Neural cell (in vitro differentiated cells): Measurements from ENCODE around the gene CBR4. TPM values are rescaled to one million over a fixed set of nuclear protein-coding genes. Genes with fewer than 3 reads are reported as not detected.
"Not testable (repeated sequence)": the region's sequence is repeated elsewhere in the genome, so short reads cannot be mapped to it uniquely, and the experiment has no call there.

ENCODE experiments used
- H2AFZ ChIP-seq: fragments of 200-600, 300-800 bp; sonication (generic), shearing (Covaris generic); 2 replicates; pipeline ENCODE4 v1.6.0; 2014; ENCODE audit warnings: low read depth, mild to moderate bottlenecking, antibody characterized with exemption, low read length, moderate library complexity
- H3F3A ChIP-seq: fragments of 200-600 bp; shearing (Covaris generic); 2 replicates; pipeline ENCODE4 v1.6.1; 2016; ENCODE audit warnings: mild to moderate bottlenecking, moderate library complexity, mixed read lengths, antibody characterized with exemption, low read length; ENCODE audit not compliant: insufficient read depth, poor library complexity, severe bottlenecking
- H3K27ac ChIP-seq: fragments of 200-600, 300-800 bp; sonication (generic), shearing (Covaris generic); 2 replicates; pipeline ENCODE4 v1.5.1; 2014; ENCODE audit warnings: mild to moderate bottlenecking, low read length, moderate library complexity
- H3K27me3 ChIP-seq: fragments of 300-800, 200-600 bp; sonication (generic), shearing (Covaris generic); 2 replicates; pipeline ENCODE4 v1.6.0; 2014; ENCODE audit warnings: mild to moderate bottlenecking, low read depth, low read length, moderate library complexity; ENCODE audit not compliant: insufficient read depth
- H3K36me3 ChIP-seq: fragments of 300-800, 200-600 bp; sonication (generic), shearing (Covaris generic); 2 replicates; pipeline ENCODE4 v1.5.1; 2014; ENCODE audit warnings: mild to moderate bottlenecking, antibody characterized with exemption, low read length, moderate library complexity; ENCODE audit not compliant: insufficient read depth
- H3K4me2 ChIP-seq: fragments of 300-800, 200-600 bp; sonication (generic), shearing (Covaris generic); 2 replicates; pipeline ENCODE4 v1.6.0; 2014; ENCODE audit warnings: mild to moderate bottlenecking, low read length
- H3K4me3 ChIP-seq: fragments of 300-800, 200-600 bp; sonication (generic), shearing (Covaris generic); 2 replicates; pipeline ENCODE4 v1.5.1; 2014; ENCODE audit warnings: mild to moderate bottlenecking, low read length, moderate library complexity
- H3K79me2 ChIP-seq: fragments of 200-600 bp; shearing (Covaris generic); replicated peaks from 2 replicates; pipeline ENCODE4 v1.6.0; 2014; ENCODE audit warnings: mild to moderate bottlenecking, low read length, moderate library complexity; ENCODE audit not compliant: insufficient read depth
- H3K9ac ChIP-seq: fragments of 300-800, 200-600 bp; sonication (generic), shearing (Covaris generic); 2 replicates; pipeline ENCODE4 v1.6.1; 2016; ENCODE audit warnings: mild to moderate bottlenecking, low read length, mixed read lengths
- H3K9me2 ChIP-seq: fragments of 200-600 bp; shearing (Covaris generic); 2 replicates; pipeline ENCODE4 v1.6.1; 2016; ENCODE audit warnings: mild to moderate bottlenecking, low read length, mixed read lengths; ENCODE audit not compliant: insufficient read depth
- H3K9me3 ChIP-seq: fragments of 200-600, 300-800 bp; sonication (generic), shearing (Covaris generic); 2 replicates; pipeline ENCODE4 v1.6.1; 2016; ENCODE audit warnings: mild to moderate bottlenecking, mixed run types, low read length, moderate library complexity, mixed read lengths
- H4K20me1 ChIP-seq: fragments of 200-600 bp; shearing (Covaris generic); 2 replicates; pipeline ENCODE4 v1.6.1; 2016; ENCODE audit warnings: mild to moderate bottlenecking, mixed run types; ENCODE audit not compliant: insufficient read depth
- CTCF ChIP-seq: fragments of 450-650 bp; IDR thresholded peaks from 2 replicates; pipeline ENCODE4 v1.5.1; 2014; ENCODE audit warnings: antibody characterized with exemption, mild to moderate bottlenecking, moderate library complexity; ENCODE audit not compliant: poor library complexity, severe bottlenecking
- EP300 ChIP-seq: fragments of 450-650 bp; conservative IDR thresholded peaks from 2 replicates; pipeline ENCODE4 v1.6.1; 2014; ENCODE audit warnings: antibody characterized with exemption, mild to moderate bottlenecking, moderate library complexity; ENCODE audit not compliant: poor library complexity, severe bottlenecking
- EZH2 ChIP-seq: fragments of 200-600, 300-800 bp; shearing (Covaris generic), sonication (generic); IDR thresholded peaks from 2 replicates; pipeline ENCODE4 v1.6.1; 2014; ENCODE audit warnings: antibody characterized with exemption, low read length, borderline replicate concordance, mild to moderate bottlenecking; ENCODE audit not compliant: insufficient read depth, poor library complexity, severe bottlenecking
- MXI1 ChIP-seq: fragments of 450-650 bp; conservative IDR thresholded peaks from 2 replicates; pipeline ENCODE4 v1.6.1; 2014; ENCODE audit warnings: antibody characterized with exemption, mild to moderate bottlenecking; ENCODE audit not compliant: poor library complexity, severe bottlenecking
- POLR2AphosphoS5 ChIP-seq: IDR thresholded peaks from 2 replicates; pipeline ENCODE4 v1.6.1; 2012
- RAD21 ChIP-seq: fragments of 450-650 bp; conservative IDR thresholded peaks from 2 replicates; pipeline ENCODE4 v1.6.1; 2014; ENCODE audit warnings: antibody characterized with exemption, mild to moderate bottlenecking, moderate library complexity
- REST ChIP-seq: IDR thresholded peaks from 2 replicates; pipeline ENCODE4 v1.6.1; 2012; ENCODE audit warnings: borderline replicate concordance
- SMC3 ChIP-seq: fragments of 450-650 bp; conservative IDR thresholded peaks from 2 replicates; pipeline ENCODE4 v1.6.1; 2014; ENCODE audit warnings: antibody characterized with exemption, mild to moderate bottlenecking, moderate library complexity; ENCODE audit not compliant: poor library complexity
- TAF1 ChIP-seq: IDR thresholded peaks from 2 replicates; pipeline ENCODE4 v1.6.1; 2012; ENCODE audit warnings: low read depth
- polyA plus RNA-seq: library from polyadenylated mRNA; depleted of rRNA; stranded (reverse); fragments of >200 nt; gene quantifications from 2 replicates; pipeline ENCODE4 v1.2.3, GENCODE V29; 2014

Gene CBR4
- polyA plus RNA-seq, 1 donor from 2014 or later, result 32.2 TPM

- Histone ChIP-seq H3F3A (no peaks in the 10 kb centered on the region), H4K20me1 (no peaks in the 10 kb centered on the region), H2AFZ (no peak overlapping the region), H3K36me3 (peaks cover 4% of the 10 kb centered on the region), H3K9me3 (no peaks in the 10 kb centered on the region), H3K27ac (no peak overlapping the region), H3K9ac (no peak overlapping the region), H3K9me2 (no peaks in the 10 kb centered on the region), H3K4me3 (no peak overlapping the region), H3K79me2 (no peaks in the 10 kb centered on the region), H3K4me2 (no peak overlapping the region), H3K27me3 (no peaks in the 10 kb centered on the region)
- no peak for TF ChIP-seq REST
- no peak for TF ChIP-seq CTCF
- TF ChIP-seq TAF1, result no peak
- no peak for TF ChIP-seq SMC3
- no peak for TF ChIP-seq MXI1
- no peak for TF ChIP-seq POLR2AphosphoS5
- no peak for TF ChIP-seq EZH2
- no peak for TF ChIP-seq EP300
- no peak for TF ChIP-seq RAD21
Observed at GRCh38 chr4:168994958-168995357, 15.1 kb downstream of the CBR4 start.

- no peak overlapping the region for H3K4me3 ChIP-seq
- H3K79me2 ChIP-seq, result no peaks in the 10 kb centered on the region
- no peaks in the 10 kb centered on the region for H4K20me1 ChIP-seq
- no peak for TF ChIP-seq EZH2
- TF ChIP-seq EP300, result no peak
- TF ChIP-seq RAD21, result no peak
- no peak for TF ChIP-seq TAF1
- TF ChIP-seq MXI1, result no peak
- no peak for TF ChIP-seq REST
- TF ChIP-seq CTCF, result no peak
- TF ChIP-seq SMC3, result no peak
- no peak for TF ChIP-seq POLR2AphosphoS5
- no peaks in the 10 kb centered on the region for H3K9me2 ChIP-seq
- H3K36me3 ChIP-seq, result peaks cover 10% of the 10 kb centered on the region
- no peak overlapping the region for H3K4me2 ChIP-seq
- no peaks in the 10 kb centered on the region for H3K27me3 ChIP-seq
- H3F3A ChIP-seq, result no peaks in the 10 kb centered on the region
- H3K27ac ChIP-seq, result no peak overlapping the region
- no peak overlapping the region for H3K9ac ChIP-seq
- no peak overlapping the region for H2AFZ ChIP-seq
- no peaks in the 10 kb centered on the region for H3K9me3 ChIP-seq
Observed at GRCh38 chr4:168993714-168994510, 16.1 kb downstream of the CBR4 start.

- H2AFZ ChIP-seq, H4K20me1 ChIP-seq, H3K27me3 ChIP-seq, H3K36me3 ChIP-seq, H3K27ac ChIP-seq, H3F3A ChIP-seq, H3K9me3 ChIP-seq, H3K4me3 ChIP-seq, H3K79me2 ChIP-seq, H3K9me2 ChIP-seq, H3K4me2 ChIP-seq, H3K9ac ChIP-seq: not testable (repeated sequence)
Observed at GRCh38 chr4:168992952-168993482, 17.0 kb downstream of the CBR4 start.
